Measurements from ENCODE around the gene PDGFD. TPM values are rescaled to one million over a fixed set of nuclear protein-coding genes. Genes with fewer than 3 reads are reported as not detected.

PDGFD gene
- total and polyA plus RNA-seq, 2 experiments from 2014 or later: 1.9 to 4.5 TPM

DNA sequence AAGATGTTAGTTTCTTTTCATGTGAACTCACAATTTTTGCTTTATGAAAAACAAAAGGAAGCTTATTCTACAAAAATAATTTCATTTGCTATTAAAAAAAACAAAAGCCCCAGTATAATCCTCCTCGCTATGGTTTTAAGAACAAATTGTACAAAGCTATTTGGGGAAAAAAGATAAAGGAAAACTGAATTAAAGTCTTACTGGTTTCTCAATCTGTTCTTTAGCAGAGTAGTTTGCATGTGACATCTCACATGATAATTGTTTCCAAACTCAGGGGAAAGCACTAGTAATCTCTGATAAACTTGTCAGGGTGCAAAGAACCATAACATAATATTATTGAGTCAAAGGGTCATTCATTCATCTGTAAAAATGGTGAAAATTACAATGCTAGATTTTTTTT lies 130.4 kb downstream of the PDGFD start:
- no peak overlapping the region for H3K4me2 ChIP-seq
- no peak for TF ChIP-seq JUNB (IDR thresholded peaks at IDR 0.05; ENCODE audit: unreplicated experiment)
- TF ChIP-seq ZNF114 (CRISPR knock-in tag; IDR thresholded peaks at IDR 0.05): no peak
- no peak for TF ChIP-seq ZNF331 (CRISPR knock-in tag; IDR thresholded peaks at IDR 0.05; ENCODE audit: low read depth)
- TF ChIP-seq NANOG (IDR thresholded peaks at IDR 0.05; ENCODE audit: borderline replicate concordance): no peak
- TF ChIP-seq, protein P1, sequence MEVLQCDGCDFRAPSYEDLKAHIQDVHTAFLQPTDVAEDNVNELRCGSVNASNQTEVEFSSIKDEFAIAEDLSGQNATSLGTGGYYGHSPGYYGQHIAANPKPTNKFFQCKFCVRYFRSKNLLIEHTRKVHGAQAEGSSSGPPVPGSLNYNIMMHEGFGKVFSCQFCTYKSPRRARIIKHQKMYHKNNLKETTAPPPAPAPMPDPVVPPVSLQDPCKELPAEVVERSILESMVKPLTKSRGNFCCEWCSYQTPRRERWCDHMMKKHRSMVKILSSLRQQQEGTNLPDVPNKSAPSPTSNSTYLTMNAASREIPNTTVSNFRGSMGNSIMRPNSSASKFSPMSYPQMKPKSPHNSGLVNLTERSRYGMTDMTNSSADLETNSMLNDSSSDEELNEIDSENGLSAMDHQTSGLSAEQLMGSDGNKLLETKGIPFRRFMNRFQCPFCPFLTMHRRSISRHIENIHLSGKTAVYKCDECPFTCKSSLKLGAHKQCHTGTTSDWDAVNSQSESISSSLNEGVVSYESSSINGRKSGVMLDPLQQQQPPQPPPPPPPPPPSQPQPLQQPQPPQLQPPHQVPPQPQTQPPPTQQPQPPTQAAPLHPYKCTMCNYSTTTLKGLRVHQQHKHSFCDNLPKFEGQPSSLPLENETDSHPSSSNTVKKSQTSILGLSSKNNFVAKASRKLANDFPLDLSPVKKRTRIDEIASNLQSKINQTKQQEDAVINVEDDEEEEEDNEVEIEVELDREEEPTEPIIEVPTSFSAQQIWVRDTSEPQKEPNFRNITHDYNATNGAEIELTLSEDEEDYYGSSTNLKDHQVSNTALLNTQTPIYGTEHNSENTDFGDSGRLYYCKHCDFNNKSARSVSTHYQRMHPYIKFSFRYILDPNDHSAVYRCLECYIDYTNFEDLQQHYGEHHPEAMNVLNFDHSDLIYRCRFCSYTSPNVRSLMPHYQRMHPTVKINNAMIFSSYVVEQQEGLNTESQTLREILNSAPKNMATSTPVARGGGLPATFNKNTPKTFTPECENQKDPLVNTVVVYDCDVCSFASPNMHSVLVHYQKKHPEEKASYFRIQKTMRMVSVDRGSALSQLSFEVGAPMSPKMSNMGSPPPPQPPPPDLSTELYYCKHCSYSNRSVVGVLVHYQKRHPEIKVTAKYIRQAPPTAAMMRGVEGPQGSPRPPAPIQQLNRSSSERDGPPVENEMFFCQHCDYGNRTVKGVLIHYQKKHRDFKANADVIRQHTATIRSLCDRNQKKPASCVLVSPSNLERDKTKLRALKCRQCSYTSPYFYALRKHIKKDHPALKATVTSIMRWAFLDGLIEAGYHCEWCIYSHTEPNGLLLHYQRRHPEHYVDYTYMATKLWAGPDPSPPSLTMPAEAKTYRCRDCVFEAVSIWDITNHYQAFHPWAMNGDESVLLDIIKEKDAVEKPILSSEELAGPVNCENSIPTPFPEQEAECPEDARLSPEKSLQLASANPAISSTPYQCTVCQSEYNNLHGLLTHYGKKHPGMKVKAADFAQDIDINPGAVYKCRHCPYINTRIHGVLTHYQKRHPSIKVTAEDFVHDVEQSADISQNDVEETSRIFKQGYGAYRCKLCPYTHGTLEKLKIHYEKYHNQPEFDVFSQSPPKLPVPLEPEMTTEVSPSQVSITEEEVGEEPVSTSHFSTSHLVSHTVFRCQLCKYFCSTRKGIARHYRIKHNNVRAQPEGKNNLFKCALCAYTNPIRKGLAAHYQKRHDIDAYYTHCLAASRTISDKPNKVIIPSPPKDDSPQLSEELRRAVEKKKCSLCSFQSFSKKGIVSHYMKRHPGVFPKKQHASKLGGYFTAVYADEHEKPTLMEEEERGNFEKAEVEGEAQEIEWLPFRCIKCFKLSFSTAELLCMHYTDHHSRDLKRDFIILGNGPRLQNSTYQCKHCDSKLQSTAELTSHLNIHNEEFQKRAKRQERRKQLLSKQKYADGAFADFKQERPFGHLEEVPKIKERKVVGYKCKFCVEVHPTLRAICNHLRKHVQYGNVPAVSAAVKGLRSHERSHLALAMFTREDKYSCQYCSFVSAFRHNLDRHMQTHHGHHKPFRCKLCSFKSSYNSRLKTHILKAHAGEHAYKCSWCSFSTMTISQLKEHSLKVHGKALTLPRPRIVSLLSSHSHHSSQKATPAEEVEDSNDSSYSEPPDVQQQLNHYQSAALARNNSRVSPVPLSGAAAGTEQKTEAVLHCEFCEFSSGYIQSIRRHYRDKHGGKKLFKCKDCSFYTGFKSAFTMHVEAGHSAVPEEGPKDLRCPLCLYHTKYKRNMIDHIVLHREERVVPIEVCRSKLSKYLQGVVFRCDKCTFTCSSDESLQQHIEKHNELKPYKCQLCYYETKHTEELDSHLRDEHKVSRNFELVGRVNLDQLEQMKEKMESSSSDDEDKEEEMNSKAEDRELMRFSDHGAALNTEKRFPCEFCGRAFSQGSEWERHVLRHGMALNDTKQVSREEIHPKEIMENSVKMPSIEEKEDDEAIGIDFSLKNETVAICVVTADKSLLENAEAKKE (CRISPR knock-in tag; IDR thresholded peaks at IDR 0.05): no peak
- TF ChIP-seq EZH2phosphoT487 (IDR thresholded peaks at IDR 0.05; ENCODE audit: unreplicated experiment): no peak
- no peak for TF ChIP-seq POLR2AphosphoS5 (IDR thresholded peaks at IDR 0.05; ENCODE audit: low read depth)
- TF ChIP-seq CREB1 (CRISPR knock-in tag; IDR thresholded peaks at IDR 0.05; ENCODE audit: low read depth): no peak
- TF ChIP-seq, protein P2, sequence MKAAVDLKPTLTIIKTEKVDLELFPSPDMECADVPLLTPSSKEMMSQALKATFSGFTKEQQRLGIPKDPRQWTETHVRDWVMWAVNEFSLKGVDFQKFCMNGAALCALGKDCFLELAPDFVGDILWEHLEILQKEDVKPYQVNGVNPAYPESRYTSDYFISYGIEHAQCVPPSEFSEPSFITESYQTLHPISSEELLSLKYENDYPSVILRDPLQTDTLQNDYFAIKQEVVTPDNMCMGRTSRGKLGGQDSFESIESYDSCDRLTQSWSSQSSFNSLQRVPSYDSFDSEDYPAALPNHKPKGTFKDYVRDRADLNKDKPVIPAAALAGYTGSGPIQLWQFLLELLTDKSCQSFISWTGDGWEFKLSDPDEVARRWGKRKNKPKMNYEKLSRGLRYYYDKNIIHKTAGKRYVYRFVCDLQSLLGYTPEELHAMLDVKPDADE (IDR thresholded peaks at IDR 0.05): no peak
- no peak for TF ChIP-seq STAT1 (IDR thresholded peaks at IDR 0.05; ENCODE audit: unreplicated experiment)
- TF ChIP-seq, protein P3, sequence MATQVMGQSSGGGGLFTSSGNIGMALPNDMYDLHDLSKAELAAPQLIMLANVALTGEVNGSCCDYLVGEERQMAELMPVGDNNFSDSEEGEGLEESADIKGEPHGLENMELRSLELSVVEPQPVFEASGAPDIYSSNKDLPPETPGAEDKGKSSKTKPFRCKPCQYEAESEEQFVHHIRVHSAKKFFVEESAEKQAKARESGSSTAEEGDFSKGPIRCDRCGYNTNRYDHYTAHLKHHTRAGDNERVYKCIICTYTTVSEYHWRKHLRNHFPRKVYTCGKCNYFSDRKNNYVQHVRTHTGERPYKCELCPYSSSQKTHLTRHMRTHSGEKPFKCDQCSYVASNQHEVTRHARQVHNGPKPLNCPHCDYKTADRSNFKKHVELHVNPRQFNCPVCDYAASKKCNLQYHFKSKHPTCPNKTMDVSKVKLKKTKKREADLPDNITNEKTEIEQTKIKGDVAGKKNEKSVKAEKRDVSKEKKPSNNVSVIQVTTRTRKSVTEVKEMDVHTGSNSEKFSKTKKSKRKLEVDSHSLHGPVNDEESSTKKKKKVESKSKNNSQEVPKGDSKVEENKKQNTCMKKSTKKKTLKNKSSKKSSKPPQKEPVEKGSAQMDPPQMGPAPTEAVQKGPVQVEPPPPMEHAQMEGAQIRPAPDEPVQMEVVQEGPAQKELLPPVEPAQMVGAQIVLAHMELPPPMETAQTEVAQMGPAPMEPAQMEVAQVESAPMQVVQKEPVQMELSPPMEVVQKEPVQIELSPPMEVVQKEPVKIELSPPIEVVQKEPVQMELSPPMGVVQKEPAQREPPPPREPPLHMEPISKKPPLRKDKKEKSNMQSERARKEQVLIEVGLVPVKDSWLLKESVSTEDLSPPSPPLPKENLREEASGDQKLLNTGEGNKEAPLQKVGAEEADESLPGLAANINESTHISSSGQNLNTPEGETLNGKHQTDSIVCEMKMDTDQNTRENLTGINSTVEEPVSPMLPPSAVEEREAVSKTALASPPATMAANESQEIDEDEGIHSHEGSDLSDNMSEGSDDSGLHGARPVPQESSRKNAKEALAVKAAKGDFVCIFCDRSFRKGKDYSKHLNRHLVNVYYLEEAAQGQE (IDR thresholded peaks at IDR 0.05; ENCODE audit: unreplicated experiment): no peak
- TF ChIP-seq, protein P4, sequence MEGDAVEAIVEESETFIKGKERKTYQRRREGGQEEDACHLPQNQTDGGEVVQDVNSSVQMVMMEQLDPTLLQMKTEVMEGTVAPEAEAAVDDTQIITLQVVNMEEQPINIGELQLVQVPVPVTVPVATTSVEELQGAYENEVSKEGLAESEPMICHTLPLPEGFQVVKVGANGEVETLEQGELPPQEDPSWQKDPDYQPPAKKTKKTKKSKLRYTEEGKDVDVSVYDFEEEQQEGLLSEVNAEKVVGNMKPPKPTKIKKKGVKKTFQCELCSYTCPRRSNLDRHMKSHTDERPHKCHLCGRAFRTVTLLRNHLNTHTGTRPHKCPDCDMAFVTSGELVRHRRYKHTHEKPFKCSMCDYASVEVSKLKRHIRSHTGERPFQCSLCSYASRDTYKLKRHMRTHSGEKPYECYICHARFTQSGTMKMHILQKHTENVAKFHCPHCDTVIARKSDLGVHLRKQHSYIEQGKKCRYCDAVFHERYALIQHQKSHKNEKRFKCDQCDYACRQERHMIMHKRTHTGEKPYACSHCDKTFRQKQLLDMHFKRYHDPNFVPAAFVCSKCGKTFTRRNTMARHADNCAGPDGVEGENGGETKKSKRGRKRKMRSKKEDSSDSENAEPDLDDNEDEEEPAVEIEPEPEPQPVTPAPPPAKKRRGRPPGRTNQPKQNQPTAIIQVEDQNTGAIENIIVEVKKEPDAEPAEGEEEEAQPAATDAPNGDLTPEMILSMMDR (conservative IDR thresholded peaks at IDR 0.05; ENCODE audit: low read depth in 2 of 2): no peak
- H3K9me3 Mint-ChIP-seq: peaks cover 2% of the 10 kb centered on the region; the same call in 2 of the 3 replicates
- ATAC-seq (no peak), DNase-seq (ENCODE audit: low spot score) (no peak)
- no peak overlapping the region for H3K27ac ChIP-seq (ENCODE audit: low read depth)
- no peaks in the 10 kb centered on the region for H3K4me1 Mint-ChIP-seq
- H3K9me2 ChIP-seq (ENCODE audit: insufficient read depth): no peaks in the 10 kb centered on the region
- H3K27me3 Mint-ChIP-seq (ENCODE audit: insufficient read depth, low read depth, poor library complexity): no peaks in the 10 kb centered on the region
- no peaks in the 10 kb centered on the region for H3K27me3 ChIP-seq (ENCODE audit: insufficient read depth)
- H3K36me3 ChIP-seq (ENCODE audit: insufficient read depth): 0 out of 2 replicates have a peak, but pooled peaks cover 2% of the 10 kb centered on the region
- H3K4me1 ChIP-seq (ENCODE audit: insufficient read depth): no peaks in the 10 kb centered on the region
- H3K4me3 Mint-ChIP-seq: no peak overlapping the region
- no peaks in the 10 kb centered on the region for H3F3A ChIP-seq (replicated peaks; ENCODE audit: low read depth)
- no peaks in the 10 kb centered on the region for H4K20me1 ChIP-seq (replicated peaks; ENCODE audit: insufficient read depth)
- no peaks in the 10 kb centered on the region for H3K36me3 Mint-ChIP-seq (ENCODE audit: low read depth)
- H2AFZ ChIP-seq: no peak overlapping the region
- H3K27ac Mint-ChIP-seq: no peak overlapping the region
- H3K79me2 ChIP-seq (replicated peaks; ENCODE audit: insufficient read depth): no peaks in the 10 kb centered on the region
- no peak overlapping the region for H3K4me3 ChIP-seq
